ENCODE measurements around the gene POP4. TPM values are rescaled to one million over a fixed set of nuclear protein-coding genes. Genes with fewer than 3 reads are reported as not detected.

POP4 gene
- total RNA-seq, 1 experiment from 2014 or later = 116 TPM

GRCh38 chr19:29662278-29662603 lies 56.2 kb downstream of the POP4 start:
- DNase-seq (ENCODE audit: low spot score) = no peak

- DNase-seq (ENCODE audit: low spot score) = peak; percentile 72
These were observed 56.7 kb downstream of the POP4 start for GRCh38 chr19:29662604-29663404.

GRCh38 chr19:29663861-29664752 lies 58.0 kb downstream of the POP4 start:
- no peak for DNase-seq (ENCODE audit: low spot score)

GRCh38 chr19:29664753-29665214 lies 58.7 kb downstream of the POP4 start:
- no peak for DNase-seq (ENCODE audit: low spot score)

GRCh38 chr19:29665215-29665825 lies 59.2 kb downstream of the POP4 start, which contains the start of gene PLEKHF1:
Gene PLEKHF1, plus strand, starts transcription at chr19:29665461. Its CDS starts 8,379 bp downstream, at chr19:29673840.
- peak; percentile 55 for DNase-seq (ENCODE audit: low spot score)

GRCh38 chr19:29665826-29666577 lies 59.9 kb downstream of the POP4 start:
- no peak for DNase-seq (ENCODE audit: low spot score)

Other genes with a start within 250 kb of the POP4 start
- 8.7 and 14.0 TPM in 2 replicates for gene VSTM2B, start 80.3 kb upstream of the POP4 start, total RNA-seq (2014; rRNA removed; shearing (Covaris generic))
- 9.2 and 9.9 TPM in 2 replicates for gene PLEKHF1, start 59.2 kb downstream of the POP4 start, total RNA-seq (2014; rRNA removed; shearing (Covaris generic))
- gene C19orf12, start 109.0 kb downstream of the POP4 start, total RNA-seq (2014; rRNA removed; shearing (Covaris generic)) = 28.4 and 31.7 TPM in 2 replicates
- gene CCNE1, start 205.7 kb downstream of the POP4 start, total RNA-seq (2014; rRNA removed; shearing (Covaris generic)) = 40.1 and 50.1 TPM in 2 replicates

Data from H4 (cell line).